ENCODE measurements around the gene MTMR10.

Gene MTMR10

GRCh38 chr15:30921781-30922479, 69.5 kb downstream of the MTMR10 start:
- Histone ChIP-seq H3K4me1 (ENCODE audit: insufficient read depth, low read length) (no peaks in the 10 kb centered on the region), H2AFZ (ENCODE audit: low read depth, low read length) (no peak overlapping the region), H3K4me3 (ENCODE audit: low read depth in 1 of 2, low read length in 2 of 2) (no peak overlapping the region), H3K27ac (ENCODE audit: low read length) (no peak overlapping the region), H3K9me3 (ENCODE audit: insufficient read depth, low read length, severe bottlenecking) (no peaks in the 10 kb centered on the region), H3K27me3 (ENCODE audit: insufficient read depth, low read length, poor library complexity) (no peaks in the 10 kb centered on the region), H3K4me2 (ENCODE audit: insufficient read depth, low read length) (no peak overlapping the region), H3K36me3 (ENCODE audit: insufficient read depth, low read length) (peaks cover 94% of the 10 kb centered on the region), H3K9ac (ENCODE audit: low read depth, low read length) (no peak overlapping the region), H3K79me2 (ENCODE audit: insufficient read depth, low read length) (no peaks in the 10 kb centered on the region), H4K20me1 (ENCODE audit: insufficient read depth, low read length) (peaks cover 5% of the 10 kb centered on the region; the same call in 1 of the 2 replicates)
- TF ChIP-seq EZH2 (IDR thresholded peaks at IDR 0.05; ENCODE audit: borderline replicate concordance, low read depth, low read length, severe bottlenecking) (no peak), CTCF (IDR thresholded peaks at IDR 0.05; ENCODE audit: borderline replicate concordance, extremely low read depth, low read length, poor library complexity, severe bottlenecking) (no peak)
- no peak for ATAC-seq (ENCODE audit: insufficient read depth, low read depth)
- no peak for DNase-seq

GRCh38 chr15:30921106-30921505, 70.3 kb downstream of the MTMR10 start:
- Histone ChIP-seq H3K4me3 (ENCODE audit: low read depth in 1 of 2, low read length in 2 of 2) (no peak overlapping the region), H3K27ac (ENCODE audit: low read length) (no peak overlapping the region), H3K4me1 (ENCODE audit: insufficient read depth, low read length) (no peaks in the 10 kb centered on the region), H3K9me3 (ENCODE audit: insufficient read depth, low read length, severe bottlenecking) (no peaks in the 10 kb centered on the region), H2AFZ (ENCODE audit: low read depth, low read length) (no peak overlapping the region), H3K79me2 (ENCODE audit: insufficient read depth, low read length) (peaks cover 2% of the 10 kb centered on the region; the same call in 1 of the 2 replicates), H4K20me1 (ENCODE audit: insufficient read depth, low read length) (peaks cover 9% of the 10 kb centered on the region; the same call in 1 of the 2 replicates), H3K27me3 (ENCODE audit: insufficient read depth, low read length, poor library complexity) (no peaks in the 10 kb centered on the region), H3K36me3 (ENCODE audit: insufficient read depth, low read length) (peaks cover 94% of the 10 kb centered on the region), H3K9ac (ENCODE audit: low read depth, low read length) (no peak overlapping the region), H3K4me2 (ENCODE audit: insufficient read depth, low read length) (no peak overlapping the region)
- DNase-seq (no peak), ATAC-seq (ENCODE audit: insufficient read depth, low read depth) (no peak)
- TF ChIP-seq CTCF (IDR thresholded peaks at IDR 0.05; ENCODE audit: borderline replicate concordance, extremely low read depth, low read length, poor library complexity, severe bottlenecking) (no peak), EZH2 (IDR thresholded peaks at IDR 0.05; ENCODE audit: borderline replicate concordance, low read depth, low read length, severe bottlenecking) (no peak)

GRCh38 chr15:30919877-30920550, 71.4 kb downstream of the MTMR10 start:
- H3K36me3 ChIP-seq (ENCODE audit: insufficient read depth, low read length) = peaks cover 93% of the 10 kb centered on the region
- no peak overlapping the region for H3K4me2 ChIP-seq (ENCODE audit: insufficient read depth, low read length)
- no peak for ATAC-seq (ENCODE audit: insufficient read depth, low read depth)

More at GRCh38 chr15:30919877-30920550, 71.4 kb downstream of the MTMR10 start:
- Histone ChIP-seq H4K20me1 (ENCODE audit: insufficient read depth, low read length) (peaks cover 9% of the 10 kb centered on the region; the same call in 1 of the 2 replicates), H3K27ac (ENCODE audit: low read length) (no peak overlapping the region), H3K9ac (ENCODE audit: low read depth, low read length) (no peak overlapping the region), H3K27me3 (ENCODE audit: insufficient read depth, low read length, poor library complexity) (no peaks in the 10 kb centered on the region), H3K4me1 (ENCODE audit: insufficient read depth, low read length) (no peaks in the 10 kb centered on the region), H2AFZ (ENCODE audit: low read depth, low read length) (no peak overlapping the region), H3K4me3 (ENCODE audit: low read depth in 1 of 2, low read length in 2 of 2) (no peak overlapping the region), H3K79me2 (ENCODE audit: insufficient read depth, low read length) (peaks cover 4% of the 10 kb centered on the region; the same call in 1 of the 2 replicates), H3K9me3 (ENCODE audit: insufficient read depth, low read length, severe bottlenecking) (no peaks in the 10 kb centered on the region)
- DNase-seq = no peak
- TF ChIP-seq EZH2 (IDR thresholded peaks at IDR 0.05; ENCODE audit: borderline replicate concordance, low read depth, low read length, severe bottlenecking) = no peak
- TF ChIP-seq CTCF (IDR thresholded peaks at IDR 0.05; ENCODE audit: borderline replicate concordance, extremely low read depth, low read length, poor library complexity, severe bottlenecking) = no peak

All from DND-41 (cell line).